COLO829 (cell line): ENCODE measurements around the gene KCNQ1OT1.

Experiments used
- DNase-seq: peaks from one replicate; pipeline ENCODE4 v3.0.0; 2012; ENCODE audit warnings: low spot score

KCNQ1OT1 gene

DNA sequence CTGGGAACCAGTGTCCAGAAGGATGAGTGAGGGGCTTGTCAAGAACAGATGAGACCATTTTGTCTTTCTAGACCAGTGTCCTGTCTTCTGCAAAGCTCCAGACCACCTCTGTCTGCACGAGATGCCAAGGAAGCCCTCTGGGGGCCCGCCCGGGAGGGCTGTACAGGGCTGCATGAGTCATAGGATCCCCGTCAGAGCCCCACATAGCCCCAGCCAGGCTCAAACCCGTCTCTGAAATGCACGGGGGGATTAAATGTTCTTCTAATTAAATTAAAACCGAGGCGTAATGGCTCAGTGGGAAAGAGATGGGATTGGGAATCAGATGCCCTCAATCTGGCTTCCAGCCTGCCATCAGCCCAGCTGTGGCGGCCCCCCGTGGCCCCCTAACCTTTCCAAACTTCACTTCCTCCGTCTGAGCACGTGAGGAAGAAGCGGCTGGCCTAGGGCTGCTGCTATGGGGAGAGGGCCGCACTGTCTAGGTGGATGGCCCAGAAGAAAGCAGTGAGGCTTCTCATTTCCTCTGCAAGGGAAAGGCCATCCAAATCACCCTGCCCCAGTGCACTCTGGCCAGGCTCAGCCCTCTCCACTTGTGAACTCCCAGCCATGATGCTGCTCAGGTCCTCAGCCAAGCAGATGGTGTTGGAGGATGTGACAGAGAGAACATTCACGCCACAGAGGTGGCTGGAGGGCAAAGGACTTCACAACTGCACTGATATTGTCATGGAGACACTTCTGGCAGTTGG, 32.8 kb downstream of the KCNQ1OT1 start:
- no peak for DNase-seq

DNA sequence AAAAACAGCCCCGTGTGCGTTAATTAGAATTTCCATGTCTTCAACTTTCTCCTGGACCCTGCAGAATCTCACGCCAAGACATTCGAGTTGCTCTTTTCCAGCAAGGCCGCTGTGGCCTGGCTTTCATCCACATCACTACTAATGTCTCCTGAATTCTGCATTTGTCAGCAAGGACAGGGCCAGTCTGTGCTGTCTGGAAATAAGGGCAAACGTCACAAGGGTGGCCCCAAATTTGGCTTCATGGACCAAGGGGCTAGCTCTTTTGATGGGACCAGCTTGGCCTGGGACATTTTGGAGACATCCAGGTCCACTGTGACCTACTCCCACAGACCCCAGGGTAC, 33.4 kb downstream of the KCNQ1OT1 start:
- DNase-seq, result no peak

DNA sequence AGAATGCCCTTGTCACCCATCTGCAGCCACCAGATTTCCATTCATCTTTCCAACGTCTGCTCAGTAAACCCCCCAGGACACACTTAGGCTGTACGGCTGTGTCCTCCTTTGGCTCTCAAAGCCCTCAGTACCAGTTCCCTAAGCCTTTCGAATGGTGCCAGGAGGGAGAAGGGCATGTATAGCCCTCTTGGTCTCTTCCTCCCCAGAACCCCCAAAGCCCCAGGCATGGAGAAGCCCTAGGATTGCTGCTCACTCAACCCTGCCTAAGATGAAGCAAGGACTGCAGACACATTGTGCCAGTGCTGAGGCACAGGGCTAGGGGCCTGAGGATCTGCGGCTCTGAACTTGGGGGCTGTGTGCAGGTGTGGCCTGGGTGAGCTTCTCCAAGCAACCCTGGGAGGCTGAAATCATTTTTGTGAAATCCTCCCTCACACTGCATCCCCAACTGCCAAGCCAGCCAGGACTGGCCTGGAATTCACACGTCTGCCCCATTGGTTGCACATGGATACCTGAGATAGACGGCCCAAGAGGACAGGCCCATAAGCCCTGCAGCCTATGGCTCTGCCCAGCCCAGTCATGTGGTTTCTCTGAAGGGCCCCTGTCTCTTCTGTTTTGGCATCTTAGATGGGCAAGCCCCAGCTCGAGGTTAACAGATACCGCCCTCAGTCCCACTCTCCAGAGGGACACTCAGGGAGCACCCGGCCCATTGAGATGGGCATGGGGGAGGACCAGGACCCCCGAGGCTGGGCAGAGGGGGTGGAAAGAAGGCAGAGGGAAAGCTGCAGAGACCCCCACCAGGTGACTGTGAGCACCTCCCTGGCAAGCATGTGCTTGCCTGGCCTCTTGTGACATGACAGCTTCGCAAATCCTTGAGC, 34.0 kb downstream of the KCNQ1OT1 start:
- DNase-seq, result no peak

DNA sequence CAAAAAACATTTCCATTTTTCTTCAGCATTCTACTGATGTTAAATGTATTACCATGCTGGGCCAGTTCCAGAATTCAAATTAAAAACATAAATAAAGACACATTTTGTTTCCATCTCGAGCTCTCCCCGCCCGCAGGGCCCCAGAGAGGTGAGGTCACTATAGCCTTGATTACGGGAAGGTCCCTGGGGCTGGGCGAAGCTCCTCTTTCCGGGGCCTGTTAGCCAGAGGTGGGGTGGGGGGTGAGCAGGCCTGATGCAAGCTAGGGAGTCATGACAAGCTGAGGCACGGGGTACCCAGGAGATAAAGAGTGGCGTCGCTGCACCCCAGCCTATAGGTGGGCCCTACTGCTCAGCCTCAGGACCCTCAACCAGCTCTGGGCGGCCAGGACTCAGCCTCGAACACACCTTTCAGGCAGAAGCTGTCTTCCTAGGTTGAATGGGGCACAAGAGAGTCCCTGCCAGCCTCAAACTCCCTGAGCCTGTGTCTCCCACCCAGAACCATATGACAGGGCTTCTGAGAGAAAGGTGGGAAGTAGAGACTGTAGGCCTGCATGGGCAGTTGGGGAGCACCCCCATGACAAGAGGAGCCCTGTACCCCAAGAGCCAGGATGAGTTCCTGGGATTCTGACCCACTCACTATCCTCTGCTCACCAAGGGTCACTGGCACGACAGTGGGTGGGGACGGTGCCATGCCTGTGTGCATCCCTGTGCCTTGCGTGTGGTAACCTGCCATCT, 34.8 kb downstream of the KCNQ1OT1 start:
- DNase-seq, result no peak

DNA sequence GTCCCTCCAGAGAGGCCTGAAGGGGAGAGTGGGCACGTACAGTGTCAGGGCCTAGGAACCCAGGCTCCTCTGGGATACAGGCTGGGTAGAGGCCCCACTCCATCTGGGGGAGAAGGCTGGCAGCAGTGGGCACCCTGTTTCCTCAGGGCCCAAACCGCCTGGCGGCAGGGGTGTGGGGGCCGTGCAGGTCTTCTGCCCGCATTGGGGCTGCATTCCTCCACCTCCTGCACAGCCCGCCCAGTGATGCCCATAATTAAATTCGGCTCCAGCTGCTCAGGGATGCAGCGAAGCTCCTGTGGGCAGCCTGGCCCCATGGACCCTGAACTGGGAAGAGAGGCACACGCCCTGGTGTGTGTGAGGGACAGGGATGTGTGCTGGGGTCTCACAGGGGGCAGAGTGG, 35.4 kb downstream of the KCNQ1OT1 start:
- no peak for DNase-seq

DNA sequence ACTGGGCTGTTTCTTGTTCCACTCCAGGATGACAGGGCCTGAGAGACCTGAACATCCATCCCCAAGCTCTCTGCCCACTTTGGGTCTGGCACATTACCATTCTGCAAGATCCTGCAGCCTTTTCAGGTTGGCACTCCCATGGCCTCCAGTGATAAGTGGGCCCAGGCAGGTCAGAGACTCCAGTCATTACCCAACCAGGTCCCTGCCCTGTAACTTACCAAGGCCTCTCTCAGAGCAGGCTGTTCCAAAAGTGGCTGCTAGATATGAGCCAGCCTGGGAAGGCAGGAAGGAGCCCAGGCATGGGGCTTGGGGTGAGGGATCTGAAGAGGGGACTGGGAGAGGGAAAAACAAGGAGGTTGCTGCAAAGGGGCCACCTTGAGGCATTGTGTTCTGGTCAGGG, 35.9 kb downstream of the KCNQ1OT1 start:
- DNase-seq, result no peak

DNA sequence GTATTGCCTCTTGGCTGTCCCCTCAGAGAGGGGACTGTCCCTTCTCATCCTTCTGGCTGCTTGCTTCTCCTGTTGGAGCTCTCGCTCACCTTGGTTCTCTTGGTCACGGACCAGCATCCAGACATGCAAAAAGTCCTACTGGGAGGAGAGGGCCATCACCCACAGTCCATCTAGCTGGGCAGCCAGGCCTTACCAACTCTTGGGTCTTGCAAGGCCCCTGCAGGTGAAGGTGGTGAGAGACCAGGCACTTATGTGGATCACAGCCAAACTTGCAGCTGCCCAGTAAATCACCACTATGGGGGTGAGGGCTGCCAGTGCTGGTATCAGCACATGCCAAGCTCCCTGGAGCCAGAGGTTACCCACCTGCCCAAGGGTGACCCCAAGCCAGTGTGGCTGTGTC, 36.3 kb downstream of the KCNQ1OT1 start:
- DNase-seq, result no peak

DNA sequence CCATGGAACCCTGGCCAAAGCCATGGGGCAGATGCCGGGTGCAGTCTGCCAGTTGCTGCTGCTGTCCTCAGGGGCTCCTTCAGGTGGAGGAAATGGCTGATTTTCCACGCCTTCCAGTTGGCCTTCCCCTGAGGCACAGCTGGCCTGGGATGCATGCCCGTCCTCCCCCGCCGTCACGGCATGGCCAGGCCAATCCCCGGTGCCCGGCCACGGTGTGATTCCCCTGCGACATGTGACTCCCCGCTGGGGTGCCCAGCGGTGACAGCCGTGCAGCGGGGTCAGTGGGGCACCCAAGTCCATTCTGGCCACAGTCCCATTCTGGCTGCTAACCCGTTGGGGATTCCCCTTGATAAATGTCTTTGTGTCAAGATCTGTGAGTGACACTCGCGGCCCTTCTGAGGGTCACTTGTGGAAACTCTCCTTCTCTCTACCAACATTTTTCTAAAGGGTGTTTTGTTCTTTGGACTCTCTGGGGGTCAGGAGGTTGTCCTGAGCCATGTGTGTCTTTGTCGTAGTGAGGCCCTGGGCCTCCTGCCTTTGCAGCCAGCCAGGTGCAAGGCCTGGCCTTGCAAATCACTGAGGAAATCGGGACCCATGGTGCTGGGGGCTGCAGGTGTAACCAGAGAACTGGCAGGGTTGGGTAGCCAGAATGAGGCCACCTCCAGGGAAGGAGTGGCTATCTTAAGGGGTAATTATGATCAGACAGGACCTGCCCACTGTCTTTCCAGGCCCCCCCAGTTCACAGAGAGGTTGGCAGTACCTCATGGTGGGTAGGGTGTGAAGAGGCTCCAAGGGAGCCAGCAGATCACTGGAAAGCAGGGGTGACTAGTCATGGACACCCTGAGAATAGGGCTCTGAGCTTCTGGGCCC, 37.1 kb downstream of the KCNQ1OT1 start:
- DNase-seq, result no peak

DNA sequence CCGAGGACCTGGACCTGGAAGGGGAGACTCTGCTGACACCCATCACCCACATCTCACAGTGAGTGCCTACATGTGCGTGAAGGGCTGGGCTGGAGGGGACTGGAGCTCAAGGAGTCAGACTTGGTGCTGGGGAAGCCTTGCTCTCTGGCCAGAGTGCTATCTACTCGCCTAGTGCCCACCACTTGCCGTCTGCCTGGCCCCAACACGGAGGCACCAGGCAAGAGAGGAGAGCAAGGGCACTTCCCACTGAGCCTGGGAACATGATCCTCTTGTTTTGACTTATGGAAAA, 37.8 kb downstream of the KCNQ1OT1 start:
- no peak for DNase-seq

DNA sequence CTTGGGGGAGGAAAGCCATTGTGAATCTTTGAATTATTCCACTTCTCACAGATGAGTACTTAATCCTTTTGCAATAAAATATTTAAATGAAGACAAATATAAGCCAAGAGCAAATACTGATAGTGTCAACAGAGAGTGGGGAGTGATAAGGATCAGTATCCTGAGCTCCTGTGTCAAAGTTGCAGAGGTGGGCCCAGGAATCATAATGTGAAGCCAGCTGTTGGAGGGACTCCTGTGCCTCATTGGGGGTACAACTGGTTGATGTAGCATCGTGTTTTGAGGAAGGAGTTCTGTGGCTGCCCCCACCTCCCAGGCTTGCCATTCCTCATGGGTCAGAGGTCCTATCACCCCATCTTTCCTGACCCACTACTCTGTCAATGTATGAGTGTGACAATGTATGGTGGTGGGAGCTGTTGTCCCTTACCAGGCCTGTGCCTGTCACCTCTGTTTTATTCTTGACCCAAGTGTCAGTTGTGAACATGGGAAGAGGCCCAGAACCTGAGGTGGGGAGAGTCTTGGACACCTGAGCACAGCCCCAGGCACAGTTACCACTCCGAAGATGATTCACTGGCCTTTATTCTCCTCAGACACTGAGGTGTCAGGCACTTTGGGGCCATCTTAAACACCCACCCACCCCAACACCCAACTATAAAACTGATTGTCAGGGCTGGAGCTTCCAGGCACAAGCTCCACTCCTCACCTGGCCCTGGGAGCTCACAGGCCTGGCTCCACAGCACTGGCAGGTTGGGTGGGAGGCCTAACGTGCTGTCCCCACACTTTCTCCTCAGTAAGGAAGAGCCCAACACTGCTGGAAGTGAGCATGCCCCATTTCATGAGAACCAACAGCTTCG, 38.4 kb downstream of the KCNQ1OT1 start:
- DNase-seq, result no peak

DNA sequence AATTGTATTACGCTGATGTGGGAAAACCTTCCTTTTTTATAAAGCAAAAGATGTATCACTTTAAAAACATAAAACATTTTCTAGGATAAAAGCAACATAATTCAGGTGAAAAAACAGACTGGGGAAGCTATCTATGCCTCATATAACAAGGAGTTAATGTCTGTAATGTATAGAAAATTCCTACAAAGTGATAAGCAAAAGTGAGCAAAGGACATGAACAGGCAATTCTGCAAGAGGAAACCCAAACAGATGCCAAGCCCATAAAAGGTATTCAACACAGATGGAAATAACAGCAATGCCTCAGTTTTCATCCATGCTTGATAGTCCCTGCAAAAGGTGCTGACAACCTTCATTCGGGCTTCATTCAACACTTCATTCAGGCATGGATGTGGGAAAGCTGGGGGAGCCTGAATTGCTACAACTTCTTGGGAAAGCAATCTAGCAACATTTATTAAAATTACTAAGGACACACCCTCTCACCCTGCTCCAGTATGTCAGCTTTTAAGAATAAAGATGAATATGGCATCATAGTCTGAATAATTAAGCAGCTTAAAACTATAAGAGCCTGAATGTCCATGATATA, 39.3 kb downstream of the KCNQ1OT1 start:
- DNase-seq, result no peak

DNA sequence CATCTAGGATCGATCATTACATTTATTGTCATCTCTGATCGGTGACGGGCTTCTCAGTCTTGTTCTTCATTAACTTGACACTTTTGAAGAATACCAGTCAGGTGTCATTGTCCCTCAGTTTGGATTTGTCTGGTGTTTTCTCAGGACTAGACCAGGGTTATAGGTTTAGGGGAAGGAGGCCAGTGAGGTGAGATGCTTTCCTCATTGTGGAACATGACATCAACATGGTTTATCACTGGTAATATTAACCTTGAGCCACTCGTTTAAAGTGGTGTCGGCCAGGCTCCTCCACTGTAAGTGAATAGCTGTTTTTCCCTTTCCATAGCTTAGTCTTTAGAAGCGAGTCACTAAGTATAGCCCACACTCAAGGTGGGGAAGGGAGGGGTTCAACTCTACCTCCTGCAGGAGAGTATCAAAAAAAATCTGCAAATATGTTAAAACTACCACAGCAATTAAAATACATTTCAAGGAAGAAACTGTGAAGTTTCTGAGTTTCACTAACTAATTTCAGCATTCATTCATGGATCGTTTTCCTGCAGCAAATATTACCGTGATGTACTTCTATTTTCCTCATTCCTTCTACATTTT, 42.0 kb downstream of the KCNQ1OT1 start:
- no peak for DNase-seq

DNA sequence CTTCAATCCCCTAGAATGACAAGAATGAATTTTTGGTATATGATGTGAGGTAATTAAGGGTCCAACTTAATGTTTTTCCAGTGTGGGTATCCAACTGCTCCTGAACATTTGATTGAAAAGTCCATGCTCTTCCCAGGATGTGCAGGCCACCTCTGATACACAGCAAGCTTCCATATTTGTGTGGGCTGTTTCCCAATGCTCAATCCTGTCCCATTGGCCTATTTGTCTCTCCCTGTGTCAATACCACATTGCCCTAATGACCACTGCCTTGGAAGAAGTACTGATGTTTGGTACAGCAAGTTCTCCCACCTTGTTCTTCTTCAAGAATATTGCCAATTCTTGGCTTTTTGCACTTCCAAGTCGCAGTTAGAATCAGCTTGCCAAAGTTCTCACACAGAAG, 42.9 kb downstream of the KCNQ1OT1 start:
- DNase-seq, result no peak

DNA sequence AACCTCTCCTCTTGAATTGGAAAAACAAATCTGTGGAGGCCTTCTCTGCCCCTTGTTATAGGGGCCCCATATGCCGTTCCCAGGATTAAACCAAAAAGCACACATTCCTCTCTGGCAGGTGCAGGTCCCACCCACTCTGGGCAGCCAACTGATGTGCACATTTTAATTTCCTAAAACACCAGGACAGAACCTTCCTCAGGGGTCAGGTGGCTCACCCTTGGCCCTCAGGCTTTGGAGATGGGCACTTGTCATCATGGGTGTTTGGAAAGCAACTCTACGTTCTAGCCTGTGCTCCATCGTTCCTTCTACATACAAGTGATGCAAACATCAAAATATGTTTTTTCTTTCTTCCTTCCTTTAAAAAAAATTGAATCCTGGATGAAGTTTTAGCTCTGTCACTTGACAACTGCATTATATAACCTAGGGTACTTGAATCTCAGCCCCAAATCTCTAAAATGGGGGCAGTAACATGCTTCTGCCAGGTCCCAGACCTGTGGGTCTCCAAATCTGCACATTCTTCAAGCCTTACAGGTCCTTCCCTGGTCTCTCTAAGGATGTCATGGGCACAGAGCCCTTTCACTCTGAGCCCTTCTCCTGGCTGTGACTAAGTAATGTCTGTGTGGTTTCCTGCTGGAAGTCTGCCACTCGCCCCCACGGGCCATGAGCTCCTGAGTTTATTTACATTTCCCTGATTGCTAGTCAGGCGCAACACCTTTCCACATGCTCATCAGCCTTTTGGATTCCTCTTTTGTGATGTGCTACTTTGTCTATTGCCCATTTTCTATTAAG, 43.8 kb downstream of the KCNQ1OT1 start:
- no peak for DNase-seq

DNA sequence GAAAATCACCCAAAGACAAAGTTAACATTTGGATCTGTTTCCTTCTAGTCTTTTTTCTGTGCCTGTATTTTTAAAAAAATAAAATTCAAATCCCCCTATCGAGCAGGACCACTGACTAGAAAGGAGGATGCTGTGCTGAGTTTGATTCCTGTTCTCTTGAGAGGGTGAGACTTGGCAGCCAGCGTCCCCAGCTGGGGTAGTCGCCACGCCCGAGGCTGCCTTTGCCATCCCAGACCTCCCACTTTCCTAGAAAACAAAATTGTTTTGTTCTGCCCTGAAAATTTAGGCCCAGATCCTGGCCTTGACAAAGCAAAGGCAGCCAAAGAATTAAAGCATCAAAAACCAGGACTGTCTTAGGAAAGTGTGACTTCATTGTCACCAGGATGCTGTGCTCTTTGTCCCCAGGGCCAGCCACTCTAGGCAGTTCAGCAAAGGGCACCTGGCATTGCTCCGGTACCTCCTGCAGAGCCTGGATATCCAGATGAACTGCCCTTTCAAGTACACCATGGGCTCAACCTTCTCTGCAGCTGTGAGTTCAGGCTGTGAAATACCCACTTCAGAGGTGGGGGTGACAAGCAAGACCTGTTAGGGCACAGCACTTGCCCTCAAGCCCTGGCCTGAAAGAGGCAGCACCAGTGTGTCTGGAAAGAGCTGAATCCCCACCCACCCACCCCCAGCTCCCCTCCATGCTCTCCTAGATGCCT, 44.6 kb downstream of the KCNQ1OT1 start:
- no peak for DNase-seq

DNA sequence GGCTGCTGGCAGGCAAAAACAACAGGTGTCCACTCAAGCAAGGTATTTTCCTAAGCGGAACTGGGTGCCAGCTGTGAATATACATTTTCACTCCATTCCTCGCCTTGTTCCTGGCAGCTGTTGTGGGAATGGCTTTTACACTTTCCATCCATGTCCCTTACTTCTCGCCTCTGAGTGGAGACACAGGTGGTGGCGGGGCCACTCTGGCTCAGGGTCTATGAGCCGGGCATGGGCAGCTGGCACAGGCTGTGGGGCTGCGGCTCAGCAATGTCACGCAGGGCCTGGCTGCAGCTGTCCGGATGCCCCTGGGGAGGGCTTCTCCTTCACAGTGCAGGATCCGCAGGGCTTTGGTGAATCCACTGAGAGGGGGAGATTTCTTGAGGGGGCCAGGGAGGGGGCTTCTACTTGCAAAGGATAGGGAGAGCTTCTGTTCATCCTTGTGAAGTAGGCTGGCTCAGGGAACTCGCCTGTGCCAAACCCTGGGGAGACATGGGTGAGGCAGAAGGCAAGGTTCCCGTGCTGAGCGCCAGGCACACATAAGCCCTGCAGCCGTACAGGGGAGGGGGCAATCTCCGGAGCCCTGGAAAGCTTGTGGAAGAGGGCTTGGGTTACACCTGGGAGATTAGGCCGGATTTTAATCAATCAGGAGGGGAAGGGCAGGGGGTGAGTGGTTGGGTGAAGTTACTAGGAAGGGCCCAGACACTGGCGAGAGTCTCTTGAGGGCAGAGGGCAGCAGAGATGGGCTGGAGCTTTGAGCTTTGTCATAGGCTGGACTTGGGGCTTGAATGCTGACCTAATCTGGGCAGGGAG, 45.7 kb downstream of the KCNQ1OT1 start:
- DNase-seq, result no peak

DNA sequence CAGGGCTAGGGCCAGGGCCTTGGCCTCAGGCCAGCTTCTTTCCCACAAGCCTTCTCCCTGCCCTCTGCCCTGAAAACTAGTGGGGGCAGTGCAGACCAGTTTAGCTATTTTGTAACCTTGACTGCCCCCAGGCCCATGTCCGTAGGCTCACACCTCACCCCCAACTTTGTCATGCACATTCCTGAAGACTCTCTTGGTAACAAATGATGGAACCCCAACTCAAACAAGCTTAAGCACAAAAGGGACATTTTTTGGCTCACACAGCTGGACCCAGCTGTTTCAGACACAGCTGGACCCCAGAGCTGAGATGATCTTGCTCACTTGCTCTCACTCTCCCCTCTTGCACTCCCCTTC, 46.6 kb downstream of the KCNQ1OT1 start:
- DNase-seq, result no peak
